Testis (tissue), 3 donors: ENCODE results near the gene BCL6. TPM values are rescaled to one million over a fixed set of nuclear protein-coding genes. Genes with fewer than 3 reads are reported as not detected.

ENCODE experiments used
- DNase-seq: peaks from one replicate; pipeline ENCODE4 v3.0.0-alpha.2; 2019
- H3K27ac ChIP-seq, 2 donors: fragments of 200-600 bp; sonication (generic); one replicate each; pipeline ENCODE4 v1.5.1; 2019
- H3K27me3 ChIP-seq: fragments of 200-600 bp; sonication (generic); one replicate; pipeline ENCODE4 v1.5.1; 2019
- H3K36me3 ChIP-seq: fragments of 200-600 bp; sonication (generic); one replicate; pipeline ENCODE4 v1.5.1; 2017; ENCODE audit warnings: low read depth; ENCODE audit errors: missing control alignments
- H3K4me1 ChIP-seq: fragments of 200-600 bp; sonication (generic); one replicate; pipeline ENCODE4 v1.5.1; 2019
- H3K4me3 ChIP-seq, 2 donors: fragments of 200-600 bp; sonication (generic); one replicate each; pipeline ENCODE4 v1.5.1; 2017 to 2019
- H3K9me3 ChIP-seq: fragments of 200-600 bp; sonication (generic); one replicate; pipeline ENCODE4 v1.5.1; 2017
- POLR2A ChIP-seq: fragments of 450-650 bp; IDR thresholded peaks from one replicate; pipeline ENCODE4 v1.6.1; 2017; ENCODE audit warnings: antibody characterized with exemption, mild to moderate bottlenecking, moderate library complexity
- WGBS, 2 donors: methylation state at CpG; one replicate each; pipeline ENCODE4 v1.1.5; 2018; 5-methylcytosine and 5-hydroxymethylcytosine counted together
- intact Hi-C: fragments of 100-400 bp; cut with DNase I; formaldehyde crosslinking; loops from one replicate; pipeline ENCODE4 v1.15.1; 2023; ENCODE audit warnings: low total_unique reads
- polyA plus RNA-seq: library from polyadenylated mRNA; stranded (reverse); fragments of 350-450 nt; fragmentation: Illumina TruSeq; extraction: RNeasy Lipid Tissue Mini Kit (QIAGEN cat#74804); gene quantifications from one replicate; pipeline ENCODE4 v1.2.3, GENCODE V29; 2014; ENCODE audit warnings: low read depth, low replicate concordance; ENCODE audit not compliant: insufficient read depth
- total RNA-seq, 2 donors: library from RNA; depleted of rRNA; stranded (reverse); fragments of >200 nt; gene quantifications; one replicate each; pipeline ENCODE4 v1.2.3, GENCODE V29; 2016
- TF ChIP-seq, protein P1 (sequence below), 3 experiments: fragments of 450-650 bp in 2 of 3; fragments of 200-600 bp in 1 of 3; sonication (generic) in 1 of 3; IDR thresholded peaks; one replicate each; pipeline ENCODE4 v1.5.1; 2016 to 2019; ENCODE audit warnings: antibody characterized with exemption in 3 of 3, mild to moderate bottlenecking in 2 of 3, moderate library complexity in 1 of 3

The BCL6 gene
- total and polyA plus RNA-seq, 3 donors from 2014 or later: 34.5 to 86.6 (median 74.0) TPM

GRCh38 chr3:187729598-187729997 lies 15.7 kb downstream of the BCL6 start:
- TF ChIP-seq, protein P1, sequence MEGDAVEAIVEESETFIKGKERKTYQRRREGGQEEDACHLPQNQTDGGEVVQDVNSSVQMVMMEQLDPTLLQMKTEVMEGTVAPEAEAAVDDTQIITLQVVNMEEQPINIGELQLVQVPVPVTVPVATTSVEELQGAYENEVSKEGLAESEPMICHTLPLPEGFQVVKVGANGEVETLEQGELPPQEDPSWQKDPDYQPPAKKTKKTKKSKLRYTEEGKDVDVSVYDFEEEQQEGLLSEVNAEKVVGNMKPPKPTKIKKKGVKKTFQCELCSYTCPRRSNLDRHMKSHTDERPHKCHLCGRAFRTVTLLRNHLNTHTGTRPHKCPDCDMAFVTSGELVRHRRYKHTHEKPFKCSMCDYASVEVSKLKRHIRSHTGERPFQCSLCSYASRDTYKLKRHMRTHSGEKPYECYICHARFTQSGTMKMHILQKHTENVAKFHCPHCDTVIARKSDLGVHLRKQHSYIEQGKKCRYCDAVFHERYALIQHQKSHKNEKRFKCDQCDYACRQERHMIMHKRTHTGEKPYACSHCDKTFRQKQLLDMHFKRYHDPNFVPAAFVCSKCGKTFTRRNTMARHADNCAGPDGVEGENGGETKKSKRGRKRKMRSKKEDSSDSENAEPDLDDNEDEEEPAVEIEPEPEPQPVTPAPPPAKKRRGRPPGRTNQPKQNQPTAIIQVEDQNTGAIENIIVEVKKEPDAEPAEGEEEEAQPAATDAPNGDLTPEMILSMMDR (IDR thresholded peaks at IDR 0.05): no peak
- TF ChIP-seq POLR2A: no peak
- Histone ChIP-seq H3K4me3 (no peak overlapping the region), H3K4me1 (no peaks in the 10 kb centered on the region), H3K27ac (no peak overlapping the region), H3K9me3 (no peaks in the 10 kb centered on the region), H3K36me3 (no peaks in the 10 kb centered on the region), H3K27me3 (no peaks in the 10 kb centered on the region)
- WGBS, 2 donors: 94 to 98% methylated on average over 12 of the region's 12 CpGs
- intact Hi-C loops: no loop called here
- no peak for DNase-seq

GRCh38 chr3:187728940-187729583 lies 16.2 kb downstream of the BCL6 start:
- intact Hi-C loops: no loop called here
- H3K27me3 ChIP-seq: no peaks in the 10 kb centered on the region
- whole genome bisulfite sequencing, 2 donors: 86 to 88% methylated on average over 12 to 13 of the region's 13 CpGs
- H3K36me3 ChIP-seq: no peaks in the 10 kb centered on the region
- TF ChIP-seq POLR2A: no peak
- TF ChIP-seq, protein P1 (IDR thresholded peaks at IDR 0.05): no peak
- DNase-seq: no peak
- no peak overlapping the region for H3K27ac ChIP-seq
- H3K9me3 ChIP-seq: no peaks in the 10 kb centered on the region
- no peaks in the 10 kb centered on the region for H3K4me1 ChIP-seq
- no peak overlapping the region for H3K4me3 ChIP-seq

DNA sequence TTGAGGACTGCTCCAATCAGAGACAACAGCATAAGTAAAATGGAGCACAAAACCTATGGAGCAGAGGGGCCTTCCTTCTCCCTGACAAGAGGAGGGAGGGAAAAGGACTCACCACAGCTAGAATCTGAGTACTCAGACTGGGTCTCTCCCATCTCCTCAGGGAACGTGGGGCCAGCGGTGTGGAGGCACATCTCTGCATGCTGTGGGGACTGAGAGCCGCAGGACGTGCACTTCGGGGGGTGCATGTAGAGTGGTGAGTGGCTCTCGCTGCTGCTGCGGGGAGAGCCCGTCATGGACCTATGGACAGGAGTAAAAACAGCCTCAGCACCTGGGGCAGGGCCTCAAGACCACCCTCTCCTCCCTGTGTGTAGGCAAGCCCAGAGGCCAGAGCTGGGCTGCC lies 17.0 kb downstream of the BCL6 start:
- WGBS, 2 donors: 92 to 95% methylated on average over 8 of the region's 8 CpGs
- no peaks in the 10 kb centered on the region for H3K4me1 ChIP-seq
- no peak for TF ChIP-seq POLR2A
- TF ChIP-seq, protein P1 (IDR thresholded peaks at IDR 0.05): no peak

GRCh38 chr3:187726564-187726963 lies 18.7 kb downstream of the BCL6 start:
- H3K36me3 ChIP-seq: no peaks in the 10 kb centered on the region
- 93 to 94% methylated on average over 3 to 13 of the region's 13 CpGs for WGBS, 2 donors

More for the DNA sequence above, 17.0 kb downstream of the BCL6 start:
- Histone ChIP-seq H3K27me3 (no peaks in the 10 kb centered on the region), H3K36me3 (no peaks in the 10 kb centered on the region), H3K4me3 (no peak overlapping the region), H3K27ac (no peak overlapping the region), H3K9me3 (no peaks in the 10 kb centered on the region)
- intact Hi-C loops: no loop called here
- DNase-seq: no peak

More at GRCh38 chr3:187726564-187726963, 18.7 kb downstream of the BCL6 start:
- TF ChIP-seq, protein P1 (IDR thresholded peaks at IDR 0.05): no peak
- no peak for TF ChIP-seq POLR2A
- Histone ChIP-seq H3K4me3 (no peak overlapping the region), H3K4me1 (no peaks in the 10 kb centered on the region), H3K27ac (no peak overlapping the region), H3K9me3 (no peaks in the 10 kb centered on the region), H3K27me3 (no peaks in the 10 kb centered on the region)
- intact Hi-C loops: no loop called here
- DNase-seq: no peak
